ENCODE results near the gene RELL1.

The RELL1 gene

DNA sequence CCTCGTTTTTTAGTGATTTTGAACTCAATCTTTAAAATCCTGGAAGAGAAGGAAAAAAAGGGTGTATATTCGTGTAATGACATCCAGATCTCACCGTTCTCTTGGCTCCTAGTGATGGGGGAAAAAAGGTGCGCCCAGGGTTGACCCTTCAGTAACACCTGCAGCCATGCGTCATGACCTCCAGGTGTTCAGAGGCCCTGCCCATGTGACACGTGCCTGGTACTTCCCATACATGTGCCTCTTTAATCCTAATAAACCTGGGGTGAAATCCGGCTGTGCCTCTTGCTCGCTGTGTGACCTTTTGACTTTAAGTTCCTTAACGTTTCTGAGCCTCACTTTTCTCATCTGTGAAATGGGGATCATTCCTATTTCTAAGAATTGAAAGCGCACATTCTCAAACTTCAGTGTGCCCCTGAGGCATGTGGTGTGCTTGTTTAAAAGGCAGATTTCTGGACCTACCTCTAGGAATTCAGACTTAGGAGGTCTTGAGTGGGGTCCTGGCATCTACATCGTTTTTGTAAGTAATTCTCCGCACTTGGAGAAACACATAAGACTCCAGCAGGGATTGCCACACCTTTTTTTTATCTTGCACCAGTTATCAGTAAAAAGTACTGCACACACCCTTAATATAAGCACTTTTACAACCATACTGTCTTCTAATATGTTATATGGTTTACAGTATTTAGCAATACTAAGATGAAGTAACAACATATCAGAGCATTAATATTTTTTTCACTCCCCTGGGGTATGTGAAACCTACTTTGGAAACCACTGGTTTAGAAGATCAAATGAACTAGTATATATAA, 90.1 kb downstream of the RELL1 start:
- TF ChIP-seq, protein P1, sequence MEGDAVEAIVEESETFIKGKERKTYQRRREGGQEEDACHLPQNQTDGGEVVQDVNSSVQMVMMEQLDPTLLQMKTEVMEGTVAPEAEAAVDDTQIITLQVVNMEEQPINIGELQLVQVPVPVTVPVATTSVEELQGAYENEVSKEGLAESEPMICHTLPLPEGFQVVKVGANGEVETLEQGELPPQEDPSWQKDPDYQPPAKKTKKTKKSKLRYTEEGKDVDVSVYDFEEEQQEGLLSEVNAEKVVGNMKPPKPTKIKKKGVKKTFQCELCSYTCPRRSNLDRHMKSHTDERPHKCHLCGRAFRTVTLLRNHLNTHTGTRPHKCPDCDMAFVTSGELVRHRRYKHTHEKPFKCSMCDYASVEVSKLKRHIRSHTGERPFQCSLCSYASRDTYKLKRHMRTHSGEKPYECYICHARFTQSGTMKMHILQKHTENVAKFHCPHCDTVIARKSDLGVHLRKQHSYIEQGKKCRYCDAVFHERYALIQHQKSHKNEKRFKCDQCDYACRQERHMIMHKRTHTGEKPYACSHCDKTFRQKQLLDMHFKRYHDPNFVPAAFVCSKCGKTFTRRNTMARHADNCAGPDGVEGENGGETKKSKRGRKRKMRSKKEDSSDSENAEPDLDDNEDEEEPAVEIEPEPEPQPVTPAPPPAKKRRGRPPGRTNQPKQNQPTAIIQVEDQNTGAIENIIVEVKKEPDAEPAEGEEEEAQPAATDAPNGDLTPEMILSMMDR (IDR thresholded peaks at IDR 0.05; ENCODE audit: borderline replicate concordance, insufficient read depth, low read depth, low read length) = no peak
- no peak overlapping the region for H3K4me3 ChIP-seq (ENCODE audit: low read depth, low read length)

DNA sequence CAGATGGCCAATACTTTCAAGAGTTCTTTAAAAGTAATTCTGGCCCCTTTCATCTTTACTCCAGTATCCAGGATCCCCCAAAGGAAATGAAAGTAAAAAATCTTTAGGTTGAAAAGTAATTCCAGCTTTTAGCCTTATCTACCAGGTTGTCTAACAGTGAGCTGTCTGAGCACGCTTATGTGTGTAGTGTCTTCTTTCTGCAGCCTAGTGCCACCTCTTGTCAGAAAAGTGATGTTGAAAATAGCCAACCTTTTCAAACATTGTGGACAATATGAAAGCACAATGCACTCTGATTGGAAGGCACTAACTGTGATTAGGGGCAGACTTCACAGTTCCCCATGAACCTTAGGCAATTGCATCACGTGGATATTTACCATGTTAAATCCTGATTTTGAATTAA, 92.1 kb downstream of the RELL1 start:
- no peak overlapping the region for H3K4me3 ChIP-seq (ENCODE audit: low read depth, low read length)
- TF ChIP-seq, protein P1 (IDR thresholded peaks at IDR 0.05; ENCODE audit: borderline replicate concordance, insufficient read depth, low read depth, low read length) = no peak

DNA sequence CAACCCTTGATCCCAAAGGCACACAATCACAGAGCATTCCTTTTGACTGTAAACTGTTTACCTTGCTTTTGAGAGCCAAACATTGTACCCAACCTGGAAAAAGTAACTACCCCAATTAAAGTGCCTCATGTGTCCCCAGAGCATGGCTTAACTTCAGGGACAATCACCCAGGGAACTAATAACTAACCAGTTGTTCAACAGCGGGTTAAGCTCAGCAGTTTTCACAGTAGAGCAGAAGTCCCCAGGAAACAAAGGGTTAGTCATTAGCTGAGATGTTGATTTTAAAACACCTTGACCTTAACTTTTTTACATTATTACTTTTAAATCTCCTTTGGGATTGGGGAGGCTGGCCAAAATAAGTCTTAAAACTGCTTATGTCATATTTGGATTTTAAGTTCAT, 94.8 kb downstream of the RELL1 start:
- H3K4me3 ChIP-seq (ENCODE audit: low read depth, low read length) = no peak overlapping the region
- TF ChIP-seq, protein P1 (IDR thresholded peaks at IDR 0.05; ENCODE audit: borderline replicate concordance, insufficient read depth, low read depth, low read length) = no peak

DNA sequence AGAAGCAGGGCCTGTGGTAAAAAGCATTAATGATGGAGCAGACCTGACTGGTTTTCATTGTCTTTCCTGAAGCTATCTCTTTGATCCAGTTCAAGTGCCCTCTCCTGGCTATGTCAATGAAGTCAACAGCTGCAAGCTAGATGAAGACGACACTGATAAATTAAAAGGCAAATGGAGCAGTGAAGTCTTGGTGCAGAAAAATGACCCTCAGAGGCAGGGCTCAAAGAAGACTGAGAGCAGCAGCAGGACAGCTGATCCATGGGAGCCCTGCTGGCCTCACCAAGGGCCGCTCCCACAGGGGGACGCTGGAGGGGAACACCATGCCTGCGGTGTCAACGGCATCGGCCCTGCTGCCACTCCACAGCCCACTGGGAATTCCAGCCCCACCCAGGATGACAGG, 96.2 kb downstream of the RELL1 start:
- no peak overlapping the region for H3K4me3 ChIP-seq (ENCODE audit: low read depth, low read length)
- TF ChIP-seq, protein P1 (IDR thresholded peaks at IDR 0.05; ENCODE audit: borderline replicate concordance, insufficient read depth, low read depth, low read length) = no peak

DNA sequence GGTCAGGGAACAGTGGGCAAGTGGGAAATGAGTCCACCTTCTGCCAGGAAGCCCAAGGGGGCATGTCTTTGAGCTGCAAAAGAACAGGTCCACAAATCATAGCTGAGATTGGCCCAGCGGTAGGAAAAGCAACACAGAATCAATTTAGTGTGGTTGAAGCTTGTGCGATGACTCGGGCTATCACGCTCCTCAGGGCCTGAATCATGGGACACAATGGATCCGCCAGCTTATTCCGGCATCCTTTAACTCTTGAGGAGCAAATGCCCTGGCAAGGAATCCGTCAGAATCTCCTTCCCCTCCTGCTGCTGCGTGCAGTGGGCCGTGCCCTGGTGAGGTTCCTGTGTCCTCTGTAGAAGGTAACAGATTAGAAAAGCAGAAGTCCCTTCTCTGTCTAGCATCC, 98.0 kb downstream of the RELL1 start:
- no peak overlapping the region for H3K4me3 ChIP-seq (ENCODE audit: low read depth, low read length)
- TF ChIP-seq, protein P1 (IDR thresholded peaks at IDR 0.05; ENCODE audit: borderline replicate concordance, insufficient read depth, low read depth, low read length) = no peak

DNA sequence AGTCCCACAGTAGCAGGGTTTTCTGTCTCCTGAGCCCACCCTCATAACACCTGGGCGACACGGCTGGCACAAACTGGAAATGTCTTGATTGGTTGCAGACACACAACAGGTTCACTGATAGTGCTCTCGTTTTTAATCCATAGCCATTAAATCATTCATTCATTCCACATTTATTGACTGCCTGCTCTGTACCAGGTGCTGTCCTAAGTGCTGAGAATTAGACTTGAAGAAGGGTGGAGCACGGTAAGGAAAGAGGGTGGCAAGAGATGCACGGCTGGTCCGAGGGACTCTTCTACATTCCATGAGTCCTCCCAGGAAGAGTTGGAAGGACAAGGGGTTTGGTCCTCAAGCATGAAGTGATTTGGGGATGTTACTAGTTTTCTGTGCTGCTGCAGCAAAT, 100.0 kb downstream of the RELL1 start:
- H3K4me3 ChIP-seq (ENCODE audit: low read depth, low read length) = no peak overlapping the region
- TF ChIP-seq, protein P1 (IDR thresholded peaks at IDR 0.05; ENCODE audit: borderline replicate concordance, insufficient read depth, low read depth, low read length) = no peak

DNA sequence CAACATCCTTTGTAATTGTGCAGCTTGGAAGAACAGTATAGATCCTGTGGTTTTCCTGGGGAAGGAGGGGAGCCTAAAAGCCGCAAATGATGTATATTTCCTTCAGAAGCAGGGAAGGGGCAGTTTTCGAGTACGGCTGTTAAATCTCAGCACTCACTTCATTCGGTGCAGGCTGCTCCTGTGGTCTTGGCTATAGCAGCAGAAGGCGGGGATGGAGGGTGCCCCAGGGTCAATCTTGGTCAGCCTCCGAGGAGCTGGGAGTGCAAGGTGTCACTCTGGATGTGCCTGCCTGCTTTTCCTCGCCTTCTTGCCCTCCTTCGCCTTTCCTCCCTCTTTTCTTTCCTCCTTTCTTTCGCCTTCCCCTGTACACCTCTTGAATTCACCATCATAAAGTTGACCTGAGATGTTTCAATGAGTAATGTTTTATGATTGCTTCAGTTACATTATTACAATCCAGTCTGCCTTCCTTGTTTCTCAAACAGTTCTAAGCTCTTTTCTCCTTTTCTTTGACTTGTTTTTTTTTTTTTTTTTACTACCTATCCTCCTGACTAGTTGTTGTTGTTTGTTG, 101.6 kb downstream of the RELL1 start:
- TF ChIP-seq, protein P1 (IDR thresholded peaks at IDR 0.05; ENCODE audit: borderline replicate concordance, insufficient read depth, low read depth, low read length) = no peak
- no peak overlapping the region for H3K4me3 ChIP-seq (ENCODE audit: low read depth, low read length)
